Trophoblast cell (in vitro differentiated cells and primary cell): ENCODE data around the gene NIN.
A peak's percentile ranks its signal among the peaks of the same experiment; 100 is the strongest.

Experiments
- DNase-seq, 2 donors: peaks; one replicate each; pipeline ENCODE4 v3.0.0-alpha.2; 2016
- H2AFZ ChIP-seq: 2 replicates; pipeline ENCODE4 v1.6.1; 2013; ENCODE audit warnings: low read length, moderate library complexity, mild to moderate bottlenecking; ENCODE audit not compliant: insufficient read depth, poor library complexity
- H2AK5ac ChIP-seq: 2 replicates; pipeline ENCODE4 v1.6.1; 2013; ENCODE audit warnings: mild to moderate bottlenecking, low read length
- H2BK120ac ChIP-seq: 2 replicates; pipeline ENCODE4 v1.6.1; 2013; ENCODE audit warnings: low read length, mild to moderate bottlenecking, moderate library complexity; ENCODE audit not compliant: insufficient read depth, poor library complexity
- H2BK12ac ChIP-seq: 2 replicates; pipeline ENCODE4 v1.6.1; 2013; ENCODE audit warnings: mild to moderate bottlenecking, low read length, moderate library complexity
- H2BK5ac ChIP-seq: 2 replicates; pipeline ENCODE4 v1.6.1; 2013; ENCODE audit warnings: low read length, low read depth, moderate library complexity, mild to moderate bottlenecking; ENCODE audit not compliant: poor library complexity
- H3K14ac ChIP-seq: 2 replicates; pipeline ENCODE4 v1.6.1; 2013; ENCODE audit warnings: mild to moderate bottlenecking, low read length
- H3K18ac ChIP-seq: 2 replicates; pipeline ENCODE4 v1.6.1; 2013; ENCODE audit warnings: mild to moderate bottlenecking, low read length
- H3K23ac ChIP-seq: 2 replicates; pipeline ENCODE4 v1.6.1; 2013; ENCODE audit warnings: low read length
- H3K27ac ChIP-seq: 2 replicates; pipeline ENCODE4 v1.5.1; 2013; ENCODE audit warnings: low read depth, mild to moderate bottlenecking, inconsistent platforms, low read length, moderate library complexity
- H3K27me3 ChIP-seq: 2 replicates; pipeline ENCODE4 v1.6.1; 2013; ENCODE audit warnings: inconsistent platforms, mild to moderate bottlenecking, low read length, moderate library complexity; ENCODE audit not compliant: insufficient read depth
- H3K36me3 ChIP-seq, 2 experiments: 1 replicate in 1 of 2; 2 replicates in 1 of 2; pipeline ENCODE4 v1.6.1; 2013; ENCODE audit warnings: low read length in 2 of 2, mild to moderate bottlenecking in 2 of 2, moderate library complexity in 1 of 2; ENCODE audit not compliant: insufficient read depth in 2 of 2, control insufficient read depth in 1 of 2
- H3K4ac ChIP-seq: 2 replicates; pipeline ENCODE4 v1.6.1; 2013; ENCODE audit warnings: low read depth, mild to moderate bottlenecking, low read length, moderate library complexity
- H3K4me1 ChIP-seq, 2 experiments: 1 replicate in 1 of 2; 2 replicates in 1 of 2; pipeline ENCODE4 v1.6.1; 2013; ENCODE audit warnings: low read length in 2 of 2, mild to moderate bottlenecking in 2 of 2, moderate library complexity in 1 of 2; ENCODE audit not compliant: insufficient read depth in 2 of 2, control insufficient read depth in 1 of 2
- H3K4me2 ChIP-seq: 2 replicates; pipeline ENCODE4 v1.6.1; 2013; ENCODE audit warnings: inconsistent platforms, mild to moderate bottlenecking, low read length, moderate library complexity
- H3K4me3 ChIP-seq: 2 replicates; pipeline ENCODE4 v1.5.1; 2013; ENCODE audit warnings: mild to moderate bottlenecking, low read depth, low read length, inconsistent platforms
- H3K79me1 ChIP-seq: one replicate; pipeline ENCODE4 v1.6.1; 2013; ENCODE audit warnings: low read length
- H3K79me2 ChIP-seq: 2 replicates; pipeline ENCODE4 v1.6.1; 2013; ENCODE audit warnings: low read length, mild to moderate bottlenecking; ENCODE audit not compliant: control insufficient read depth, insufficient read depth, poor library complexity
- H3K9ac ChIP-seq: 2 replicates; pipeline ENCODE4 v1.6.1; 2013; ENCODE audit warnings: mild to moderate bottlenecking, low read length
- H3K9me3 ChIP-seq: 2 replicates; pipeline ENCODE4 v1.6.1; 2013; ENCODE audit warnings: low read depth, mild to moderate bottlenecking, control low read depth, inconsistent platforms, low read length; ENCODE audit not compliant: insufficient read depth
- H4K12ac ChIP-seq: 2 replicates; pipeline ENCODE4 v1.6.1; 2013; ENCODE audit warnings: low read depth, mild to moderate bottlenecking, low read length, moderate library complexity
- H4K8ac ChIP-seq: 2 replicates; pipeline ENCODE4 v1.6.1; 2013; ENCODE audit warnings: low read depth, mild to moderate bottlenecking, low read length, moderate library complexity
- H4K91ac ChIP-seq: one replicate; pipeline ENCODE4 v1.6.1; 2013; ENCODE audit warnings: low read depth, mild to moderate bottlenecking, low read length, moderate library complexity
- WGBS: extraction: QIAGEN DNeasy Blood & Tissue Kit; methylation state at CpG from one replicate; pipeline ENCODE4 v1.1.7; 2013; ENCODE audit warnings: missing lambda C conversion rate; ENCODE audit not compliant: insufficient read length, insufficient coverage; ENCODE audit errors: extremely low coverage; 5-methylcytosine and 5-hydroxymethylcytosine counted together

The NIN gene

GRCh38 chr14:50678163-50678562 is 152.8 kb downstream of the NIN start:
- no peak overlapping the region for H2BK5ac ChIP-seq
- H3K9ac ChIP-seq = no peak overlapping the region
- no peaks in the 10 kb centered on the region for H3K9me3 ChIP-seq
- no peak overlapping the region for H4K91ac ChIP-seq
- H3K36me3 ChIP-seq = no peaks in the 10 kb centered on the region
- DNase-seq = no peak
- no peak overlapping the region for H2AFZ ChIP-seq
- H4K8ac ChIP-seq = no peak overlapping the region
- no peak overlapping the region for H3K4me3 ChIP-seq
- H2BK120ac ChIP-seq = no peak overlapping the region
- H2AK5ac ChIP-seq = no peak overlapping the region
- no peak overlapping the region for H2BK12ac ChIP-seq
- no peak overlapping the region for H3K23ac ChIP-seq
- H3K79me2 ChIP-seq = no peaks in the 10 kb centered on the region
- H3K4me2 ChIP-seq = no peak overlapping the region
- no peak overlapping the region for H4K12ac ChIP-seq
- peaks cover 3 to 8% of the 10 kb centered on the region in 2 experiments for H3K4me1 ChIP-seq
- no peak overlapping the region for H3K14ac ChIP-seq
- H3K27ac ChIP-seq = no peak overlapping the region
- WGBS = no CpG with 5 or more reads among the region's 5 CpGs
- no peaks in the 10 kb centered on the region for H3K27me3 ChIP-seq
- no peak overlapping the region for H3K4ac ChIP-seq
- no peaks in the 10 kb centered on the region for H3K79me1 ChIP-seq
- no peak overlapping the region for H3K18ac ChIP-seq

DNA sequence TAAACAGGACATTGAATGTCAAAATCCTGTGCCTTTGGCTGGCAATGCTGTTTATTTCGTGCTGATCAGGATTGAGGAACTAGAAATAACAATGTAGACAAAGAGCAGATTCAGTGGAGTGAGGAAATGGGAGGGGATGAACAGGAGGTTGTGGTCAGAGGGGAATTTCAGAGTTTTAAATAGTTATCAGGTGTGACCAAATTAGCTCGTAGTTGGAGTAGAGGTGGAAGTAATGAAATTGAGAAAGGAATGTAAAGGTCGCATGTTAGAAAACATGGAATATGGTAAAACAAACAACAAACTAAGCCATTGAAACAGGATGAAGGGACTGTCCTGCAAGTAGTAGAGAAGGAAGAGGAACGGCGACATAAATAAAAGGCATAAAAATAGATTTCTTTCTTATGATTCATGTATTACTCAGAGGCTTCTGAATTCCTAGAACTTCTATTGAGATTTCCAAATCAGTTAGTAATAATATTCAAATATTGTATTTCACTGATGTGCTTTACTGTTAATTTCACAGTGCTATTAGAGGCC is 153.4 kb downstream of the NIN start:
- Histone ChIP-seq H2BK5ac (no peak overlapping the region), H3K4me1 (peaks cover 3 to 8% of the 10 kb centered on the region in 2 experiments), H4K8ac (no peak overlapping the region), H3K4ac (no peak overlapping the region), H3K14ac (no peak overlapping the region), H2AK5ac (no peak overlapping the region), H3K23ac (no peak overlapping the region), H3K79me1 (no peaks in the 10 kb centered on the region), H2BK120ac (no peak overlapping the region), H2BK12ac (no peak overlapping the region), H2AFZ (no peak overlapping the region), H3K27ac (no peak overlapping the region), H3K9me3 (no peaks in the 10 kb centered on the region), H4K12ac (no peak overlapping the region), H4K91ac (no peak overlapping the region), H3K4me2 (no peak overlapping the region), H3K36me3 (no peaks in the 10 kb centered on the region), H3K9ac (no peak overlapping the region), H3K4me3 (no peak overlapping the region), H3K18ac (no peak overlapping the region), H3K27me3 (no peaks in the 10 kb centered on the region), H3K79me2 (no peaks in the 10 kb centered on the region)
- peak in 1 of 2 donors; percentile 41 for DNase-seq
- WGBS = 100% methylated on average over 2 of the region's 5 CpGs

DNA sequence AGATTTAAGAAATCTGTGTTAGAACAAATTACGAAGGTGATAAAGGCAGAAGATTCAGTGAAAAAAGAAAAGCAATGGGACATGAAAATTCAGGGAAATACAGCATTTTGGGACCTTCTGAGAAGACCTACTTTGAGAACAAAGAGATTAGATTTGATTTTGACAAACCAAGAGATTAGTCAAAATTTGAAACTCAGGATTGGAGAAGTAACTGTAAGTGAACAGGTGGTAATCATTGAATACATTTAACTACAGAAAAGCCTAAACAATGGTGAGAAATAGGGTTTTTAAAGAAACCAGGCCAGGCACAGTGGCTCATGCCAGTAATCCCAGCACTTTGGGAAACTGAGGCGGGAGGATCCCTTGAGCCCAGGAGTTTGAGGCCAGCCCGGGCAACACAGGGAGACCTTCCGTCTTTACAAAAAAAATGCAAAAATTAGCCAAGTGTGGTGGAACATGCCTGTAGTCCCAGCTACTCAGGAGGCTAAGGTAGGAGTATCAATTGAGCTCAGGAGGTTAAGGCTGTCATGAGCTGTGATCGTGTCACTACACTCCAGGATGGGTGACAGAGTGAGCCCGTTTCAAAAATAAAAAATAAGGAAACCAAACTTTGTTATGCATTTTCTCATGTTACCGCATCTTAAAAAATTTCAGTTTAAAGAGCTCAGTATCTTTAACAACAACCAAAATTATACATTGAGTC is 154.0 kb downstream of the NIN start:
- no peak for DNase-seq
- WGBS = no CpG with 5 or more reads among the region's 7 CpGs
- H3K9me3 ChIP-seq = no peaks in the 10 kb centered on the region
- no peak overlapping the region for H2BK12ac ChIP-seq
- H4K8ac ChIP-seq = no peak overlapping the region
- no peak overlapping the region for H3K18ac ChIP-seq
- H3K4me2 ChIP-seq = no peak overlapping the region
- no peak overlapping the region for H3K9ac ChIP-seq
- no peak overlapping the region for H2BK5ac ChIP-seq
- no peaks in the 10 kb centered on the region for H3K36me3 ChIP-seq
- H3K4me3 ChIP-seq = no peak overlapping the region
- H2AFZ ChIP-seq = no peak overlapping the region
- H3K14ac ChIP-seq = no peak overlapping the region
- H3K23ac ChIP-seq = no peak overlapping the region
- no peak overlapping the region for H2AK5ac ChIP-seq
- no peak overlapping the region for H3K27ac ChIP-seq
- no peak overlapping the region for H2BK120ac ChIP-seq
- H4K91ac ChIP-seq = no peak overlapping the region
- H3K4me1 ChIP-seq = peaks cover 3 to 8% of the 10 kb centered on the region in 2 experiments
- no peaks in the 10 kb centered on the region for H3K79me2 ChIP-seq
- H3K27me3 ChIP-seq = no peaks in the 10 kb centered on the region
- no peaks in the 10 kb centered on the region for H3K79me1 ChIP-seq
- no peak overlapping the region for H4K12ac ChIP-seq
- no peak overlapping the region for H3K4ac ChIP-seq

- Histone ChIP-seq H3K27me3 (no peaks in the 10 kb centered on the region), H2AK5ac (no peak overlapping the region), H3K23ac (no peak overlapping the region), H3K27ac (no peak overlapping the region), H4K91ac (no peak overlapping the region), H3K9ac (no peak overlapping the region), H2BK12ac (peak overlapping the region; percentile 82), H3K36me3 (no peaks in the 10 kb centered on the region), H3K4me3 (no peak overlapping the region), H3K79me1 (no peaks in the 10 kb centered on the region), H2BK5ac (peak overlapping the region; percentile 46), H2BK120ac (peak overlapping the region; percentile 31), H2AFZ (no peak overlapping the region), H3K4me2 (peak overlapping the region; percentile 47), H3K9me3 (no peaks in the 10 kb centered on the region), H3K18ac (no peak overlapping the region), H3K4ac (no peak overlapping the region), H3K79me2 (no peaks in the 10 kb centered on the region), H3K14ac (no peak overlapping the region), H3K4me1 (peaks cover 3 to 8% of the 10 kb centered on the region in 2 experiments), H4K12ac (no peak overlapping the region), H4K8ac (no peak overlapping the region)
- WGBS = no CpG with 5 or more reads among the region's 2 CpGs
- DNase-seq = peak in 1 of 2 donors; percentile 66
These were observed 155.4 kb downstream of the NIN start for GRCh38 chr14:50675597-50675996.
